ENCODE measurements around the gene CUL7.

Gene CUL7

DNA sequence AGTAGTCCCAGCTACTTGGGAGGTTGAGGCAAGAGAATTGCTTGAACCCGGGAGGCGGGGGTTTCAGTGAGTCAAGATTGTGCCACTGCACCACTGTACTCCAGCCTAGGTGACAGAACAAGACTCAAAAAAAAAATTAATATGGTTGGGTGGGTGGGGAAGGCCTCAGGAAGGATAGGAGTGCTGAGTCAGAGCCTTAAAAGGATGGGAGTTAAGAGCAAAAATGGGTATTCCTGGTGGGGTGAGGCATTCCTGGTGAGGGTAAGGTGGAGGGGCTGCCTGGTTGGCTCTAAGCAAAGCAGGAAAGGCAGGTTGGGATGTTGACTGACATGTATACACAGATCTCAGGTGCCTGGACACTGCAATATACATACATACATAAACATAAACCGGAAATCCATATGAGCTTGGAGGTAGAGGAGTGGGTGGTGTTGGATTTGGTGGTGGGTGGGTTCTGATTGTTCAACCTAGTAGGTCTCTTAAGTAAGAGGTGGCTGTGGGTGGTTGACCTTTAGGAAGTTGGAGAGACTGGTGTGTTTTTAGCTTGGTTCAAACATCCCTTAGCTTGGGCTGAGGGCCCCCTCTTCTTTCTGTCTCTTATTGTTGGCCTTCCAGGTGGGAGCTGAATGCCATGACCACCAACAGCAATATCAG lies 33.5 kb downstream of the CUL7 start:
- H3K36me3 ChIP-seq (ENCODE audit: insufficient read depth, low read length), result peaks cover 61% of the 10 kb centered on the region
- DNase-seq (ENCODE audit: low read depth, low spot score), result no peak
- H3K9me3 ChIP-seq (ENCODE audit: low read depth, low read length), result no peaks in the 10 kb centered on the region
- no peak overlapping the region for H3K9ac ChIP-seq (ENCODE audit: insufficient read length)
- H3K27ac ChIP-seq, result peak overlapping the region; percentile 94
- H3K4me3 ChIP-seq, result no peak overlapping the region
- TF ChIP-seq POLR2AphosphoS5 (IDR thresholded peaks at IDR 0.05; ENCODE audit: borderline replicate concordance, low read depth, low read length) (no peak), FOXP2 (optimal IDR thresholded peaks at IDR 0.05; ENCODE audit: control extremely low read depth, extremely low read length, insufficient read depth) (no peak), EZH2 (IDR thresholded peaks at IDR 0.05) (no peak)

DNA sequence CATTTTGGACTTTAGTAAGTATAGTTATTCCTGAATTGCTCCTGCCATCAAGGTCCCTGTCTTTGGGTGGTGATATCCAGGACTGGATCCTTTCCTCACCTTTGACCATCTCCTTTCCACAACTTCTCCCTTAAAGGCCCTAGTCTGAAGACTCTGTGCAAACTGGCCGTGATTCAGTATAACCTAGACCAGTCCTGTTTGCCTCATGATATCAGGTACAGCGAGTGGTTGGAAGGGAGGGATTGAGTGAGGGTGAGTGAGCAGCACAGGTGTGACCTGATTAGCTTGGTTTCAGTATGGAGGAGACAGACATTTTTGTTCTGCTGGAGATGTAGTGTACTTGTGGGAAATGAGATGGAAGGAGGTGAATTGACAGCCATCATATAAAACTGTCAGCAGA lies 34.5 kb downstream of the CUL7 start:
- no peak for DNase-seq (ENCODE audit: low read depth, low spot score)
- Histone ChIP-seq H3K27ac (peak overlapping the region; percentile 64), H3K9me3 (ENCODE audit: low read depth, low read length) (no peaks in the 10 kb centered on the region), H3K4me3 (no peak overlapping the region), H3K9ac (ENCODE audit: insufficient read length) (no peak overlapping the region), H3K36me3 (ENCODE audit: insufficient read depth, low read length) (peaks cover 51% of the 10 kb centered on the region)
- TF ChIP-seq EZH2 (IDR thresholded peaks at IDR 0.05), result no peak
- no peak for TF ChIP-seq POLR2AphosphoS5 (IDR thresholded peaks at IDR 0.05; ENCODE audit: borderline replicate concordance, low read depth, low read length)
- no peak for TF ChIP-seq FOXP2 (optimal IDR thresholded peaks at IDR 0.05; ENCODE audit: control extremely low read depth, extremely low read length, insufficient read depth)

DNA sequence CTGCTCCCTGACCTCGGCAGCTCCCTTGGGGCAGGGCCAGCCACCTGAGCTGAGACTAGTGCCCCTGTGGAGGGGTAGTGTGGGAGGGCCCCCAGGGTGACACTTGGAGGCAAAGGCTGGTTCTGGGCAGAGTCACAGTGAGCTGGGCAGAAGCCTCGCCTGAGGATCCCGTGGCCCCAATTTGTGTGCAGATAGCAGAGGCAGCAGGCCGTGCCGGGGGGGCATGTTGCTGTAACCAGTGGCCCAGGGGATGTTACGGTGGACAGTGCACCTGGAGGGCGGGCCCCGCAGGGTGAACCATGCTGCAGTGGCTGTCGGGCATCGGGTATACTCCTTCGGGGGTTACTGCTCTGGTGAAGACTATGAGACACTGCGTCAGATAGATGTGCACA lies 36.7 kb downstream of the CUL7 start:
- Histone ChIP-seq H3K9me3 (ENCODE audit: low read depth, low read length) (no peaks in the 10 kb centered on the region), H3K9ac (ENCODE audit: insufficient read length) (peak overlapping the region; percentile 22), H3K27ac (no peak overlapping the region), H3K36me3 (ENCODE audit: insufficient read depth, low read length) (peaks cover 48% of the 10 kb centered on the region), H3K4me3 (no peak overlapping the region)
- no peak for TF ChIP-seq POLR2AphosphoS5 (IDR thresholded peaks at IDR 0.05; ENCODE audit: borderline replicate concordance, low read depth, low read length)
- TF ChIP-seq FOXP2 (optimal IDR thresholded peaks at IDR 0.05; ENCODE audit: control extremely low read depth, extremely low read length, insufficient read depth), result no peak
- TF ChIP-seq EZH2 (IDR thresholded peaks at IDR 0.05), result no peak
- no peak for DNase-seq (ENCODE audit: low read depth, low spot score)

DNA sequence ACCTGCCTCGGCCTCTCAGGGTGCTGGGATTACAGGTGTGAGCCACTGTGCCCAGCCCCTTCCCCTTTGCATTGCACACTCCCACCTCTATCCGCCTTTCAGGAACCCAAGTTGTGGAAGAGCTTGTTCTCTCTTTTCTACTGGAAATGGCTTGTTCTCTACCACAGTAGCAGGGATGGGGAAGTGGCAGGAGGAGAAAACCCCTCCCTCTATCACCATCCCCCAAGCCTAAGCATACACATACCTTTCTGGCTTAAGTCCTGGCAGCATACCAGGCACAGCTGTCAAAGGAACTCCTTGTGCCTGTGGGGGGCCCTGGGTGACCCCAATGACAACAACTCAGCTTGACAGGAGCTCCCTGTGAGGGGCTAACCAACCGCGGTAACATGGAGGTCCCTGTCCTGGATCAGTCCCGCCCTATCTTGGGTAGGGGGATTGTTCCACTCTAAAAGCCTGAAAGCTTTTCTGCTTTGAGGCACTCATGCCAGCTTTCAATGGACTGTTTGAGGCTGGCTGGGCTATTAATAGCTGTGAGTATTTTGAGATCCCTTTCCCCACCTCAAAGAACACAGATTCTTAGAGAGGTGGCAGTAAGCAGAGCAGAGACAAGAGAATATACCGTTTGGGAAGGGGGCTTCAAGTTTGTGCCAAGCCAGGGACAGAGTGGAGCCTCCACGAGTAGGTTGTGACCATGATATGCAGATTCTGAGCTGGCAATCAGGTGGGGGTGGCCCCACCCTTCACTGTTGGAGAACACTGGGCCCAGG lies 37.3 kb downstream of the CUL7 start:
- TF ChIP-seq FOXP2 (optimal IDR thresholded peaks at IDR 0.05; ENCODE audit: control extremely low read depth, extremely low read length, insufficient read depth) (no peak), POLR2AphosphoS5 (IDR thresholded peaks at IDR 0.05; ENCODE audit: borderline replicate concordance, low read depth, low read length) (0 out of 2 replicates have a peak, but pooled peaks have one; percentile 11), EZH2 (IDR thresholded peaks at IDR 0.05) (no peak)
- no peak for DNase-seq (ENCODE audit: low read depth, low spot score)
- peak overlapping the region; percentile 22 for H3K9ac ChIP-seq (ENCODE audit: insufficient read length)
- H3K4me3 ChIP-seq, result no peak overlapping the region
- no peaks in the 10 kb centered on the region for H3K9me3 ChIP-seq (ENCODE audit: low read depth, low read length)
- H3K27ac ChIP-seq, result no peak overlapping the region
- H3K36me3 ChIP-seq (ENCODE audit: insufficient read depth, low read length), result peaks cover 53% of the 10 kb centered on the region

DNA sequence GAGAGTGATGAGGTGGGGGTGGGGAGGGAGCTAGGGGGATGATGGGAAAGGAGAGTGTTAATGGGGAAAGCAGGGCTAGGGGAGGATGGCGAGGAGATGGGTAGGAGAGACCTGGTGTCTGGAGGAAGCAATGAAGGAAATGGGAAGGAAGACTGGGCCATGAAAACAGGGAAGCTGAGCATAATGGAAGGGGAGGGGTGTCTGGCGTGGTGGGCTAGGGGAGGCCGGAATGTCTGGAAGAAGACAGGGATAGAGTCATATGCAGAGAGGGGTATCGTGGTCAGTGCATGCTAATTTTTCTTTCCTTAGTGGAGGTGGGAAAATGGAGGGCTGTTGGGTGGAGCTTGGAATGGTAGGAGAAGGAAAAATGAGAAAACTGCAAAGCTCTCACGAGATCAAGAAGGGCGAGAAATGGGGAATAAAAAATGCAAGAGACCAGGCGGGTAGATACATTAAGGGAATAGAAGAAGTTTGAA lies 39.2 kb downstream of the CUL7 start:
- Histone ChIP-seq H3K4me3 (peak overlapping the region; percentile 89), H3K36me3 (ENCODE audit: insufficient read depth, low read length) (peaks cover 53% of the 10 kb centered on the region), H3K9me3 (ENCODE audit: low read depth, low read length) (no peaks in the 10 kb centered on the region), H3K9ac (ENCODE audit: insufficient read length) (peak overlapping the region; percentile 68), H3K27ac (no peak overlapping the region)
- no peak for DNase-seq (ENCODE audit: low read depth, low spot score)
- TF ChIP-seq POLR2AphosphoS5 (IDR thresholded peaks at IDR 0.05; ENCODE audit: borderline replicate concordance, low read depth, low read length), result no peak
- no peak for TF ChIP-seq EZH2 (IDR thresholded peaks at IDR 0.05)
- no peak for TF ChIP-seq FOXP2 (optimal IDR thresholded peaks at IDR 0.05; ENCODE audit: control extremely low read depth, extremely low read length, insufficient read depth)

DNA sequence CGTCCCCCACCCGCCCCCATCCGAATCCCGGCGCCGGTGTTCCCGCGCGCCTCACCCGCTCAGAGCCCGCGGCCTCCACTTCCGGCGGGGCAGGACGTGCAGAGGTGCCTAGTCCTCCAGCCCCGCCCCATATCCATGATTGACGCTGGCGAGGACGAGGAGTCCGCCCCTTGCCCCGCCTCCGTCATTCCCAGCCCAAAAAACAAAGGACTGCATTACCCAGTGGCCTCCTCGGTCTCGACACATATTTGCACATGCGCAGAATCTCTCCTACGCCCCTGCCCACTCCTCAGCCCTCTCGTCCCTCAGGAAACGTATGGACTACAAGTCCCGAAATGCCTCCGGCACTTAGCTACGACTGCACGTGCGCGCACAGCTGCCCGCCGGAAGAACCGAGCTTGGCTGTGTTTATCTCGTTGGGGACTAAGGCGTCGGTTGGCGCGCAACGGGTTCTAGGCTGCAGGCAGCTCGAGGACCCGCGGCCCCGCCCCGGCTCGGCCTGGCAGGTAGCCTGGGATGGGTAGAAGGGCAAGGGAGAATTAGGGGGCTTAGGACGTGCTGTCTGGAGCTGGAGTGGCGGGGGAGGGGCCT lies 39.7 kb downstream of the CUL7 start, which contains the start of the genes KLHDC3 and MEA1:
KLHDC3 (plus strand) TSS at position 407 of the 591 bp plus-strand sequence. CDS start 2,944 bp downstream, outside the sequence.
MEA1 (minus strand) TSS at position 104 of the 591 bp plus-strand sequence. CDS start 133 bp downstream, outside the sequence.
- DNase-seq (ENCODE audit: low read depth, low spot score), result peak; percentile 100
- Histone ChIP-seq H3K36me3 (ENCODE audit: insufficient read depth, low read length) (peaks cover 54% of the 10 kb centered on the region), H3K27ac (no peak within 1 kb of the TSS), H3K9me3 (ENCODE audit: low read depth, low read length) (no peaks in the 10 kb centered on the region), H3K9ac (ENCODE audit: insufficient read length) (peak within 1 kb of the TSS; percentile 91), H3K4me3 (peak within 1 kb of the TSS; percentile 89)
- TF ChIP-seq EZH2 (IDR thresholded peaks at IDR 0.05), result no peak
- TF ChIP-seq FOXP2 (optimal IDR thresholded peaks at IDR 0.05; ENCODE audit: control extremely low read depth, extremely low read length, insufficient read depth), result peak; percentile 85
- TF ChIP-seq POLR2AphosphoS5 (IDR thresholded peaks at IDR 0.05; ENCODE audit: borderline replicate concordance, low read depth, low read length), result peak; percentile 87

DNA sequence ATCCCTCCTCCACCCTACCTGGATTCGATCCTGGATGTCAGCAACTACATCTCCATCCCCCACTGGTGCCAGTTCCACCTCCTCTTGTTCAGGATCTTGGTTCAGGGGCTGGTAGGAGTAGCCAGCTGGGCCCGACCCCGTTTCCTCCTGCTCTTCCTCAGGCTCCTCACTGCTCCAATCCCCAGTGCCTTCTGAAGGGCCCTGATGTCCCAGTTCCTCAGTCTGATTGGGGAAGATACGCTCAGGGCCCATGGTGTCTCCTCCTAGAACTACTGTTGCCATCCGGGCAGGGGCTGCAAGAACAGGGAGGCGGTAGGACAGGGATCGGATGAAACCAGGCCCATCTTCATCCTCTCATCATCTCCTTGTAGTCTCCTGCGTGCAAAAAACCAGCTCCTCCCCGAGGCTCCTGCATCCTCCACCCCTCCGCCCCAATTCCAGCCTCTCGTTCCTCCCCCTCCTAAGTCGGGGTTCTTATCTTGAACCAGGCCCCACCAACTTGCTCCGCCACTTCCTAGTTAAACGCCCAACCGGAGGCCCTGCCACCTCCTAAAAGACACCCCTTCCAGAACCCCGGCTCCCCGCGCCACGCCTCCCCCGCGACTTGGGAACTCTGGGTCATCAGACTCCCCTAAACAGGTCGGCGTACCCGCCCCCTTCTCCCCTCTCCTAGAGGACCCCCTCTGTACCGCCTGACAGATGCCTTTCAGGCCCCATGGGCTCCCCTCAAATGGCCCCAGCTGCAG lies 40.4 kb downstream of the CUL7 start:
- Histone ChIP-seq H3K9ac (ENCODE audit: insufficient read length) (peak overlapping the region; percentile 91), H3K4me3 (peak overlapping the region; percentile 89), H3K27ac (no peak overlapping the region), H3K9me3 (ENCODE audit: low read depth, low read length) (no peaks in the 10 kb centered on the region), H3K36me3 (ENCODE audit: insufficient read depth, low read length) (peaks cover 54% of the 10 kb centered on the region)
- DNase-seq (ENCODE audit: low read depth, low spot score), result no peak
- TF ChIP-seq EZH2 (IDR thresholded peaks at IDR 0.05) (no peak), FOXP2 (optimal IDR thresholded peaks at IDR 0.05; ENCODE audit: control extremely low read depth, extremely low read length, insufficient read depth) (no peak), POLR2AphosphoS5 (IDR thresholded peaks at IDR 0.05; ENCODE audit: borderline replicate concordance, low read depth, low read length) (no peak)
